GM03348 (cell line): ENCODE measurements around the gene AKR7A2.
A peak's percentile ranks its signal among the peaks of the same experiment; 100 is the strongest.

ENCODE experiments used
- DNase-seq: peaks from one replicate; pipeline ENCODE4 v3.0.0; 2012; ENCODE audit warnings: low spot score

AKR7A2 gene

DNA sequence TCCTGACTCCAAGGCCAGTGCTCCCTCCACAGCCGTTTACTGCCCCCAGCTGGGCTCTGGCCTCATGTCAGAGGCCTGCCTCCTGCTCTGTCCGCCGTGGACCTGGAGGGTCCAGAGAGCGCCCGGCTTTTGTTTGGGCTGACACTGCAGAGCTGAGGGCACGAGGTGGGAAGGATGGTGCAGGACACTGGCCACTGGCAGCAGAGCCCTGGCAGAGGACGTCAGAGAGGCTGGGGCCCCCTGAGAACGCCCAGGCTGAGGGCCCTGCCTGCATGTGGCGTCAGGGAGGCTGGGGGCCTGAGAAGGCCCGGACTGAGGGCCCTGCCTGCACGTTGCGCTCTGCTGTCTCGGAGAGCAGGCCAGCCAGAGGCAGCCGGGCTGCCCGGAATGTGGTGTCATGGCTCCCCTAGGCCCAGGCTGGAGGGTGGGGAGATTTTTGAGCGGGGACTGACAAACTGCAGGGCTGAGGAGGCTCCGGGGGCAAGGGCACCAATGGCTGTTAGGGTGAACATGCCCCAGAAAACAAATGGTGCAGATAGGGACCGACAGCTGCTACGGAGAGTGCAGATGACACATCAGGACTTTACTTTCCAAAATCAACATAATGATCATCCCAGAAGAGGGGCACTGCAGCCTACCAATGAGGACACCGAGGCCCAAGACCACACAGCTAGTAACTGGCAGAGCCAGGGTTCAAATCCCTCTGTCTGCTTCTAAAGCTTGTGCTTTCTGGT, 31.8 kb upstream of the AKR7A2 start:
- no peak for DNase-seq

DNA sequence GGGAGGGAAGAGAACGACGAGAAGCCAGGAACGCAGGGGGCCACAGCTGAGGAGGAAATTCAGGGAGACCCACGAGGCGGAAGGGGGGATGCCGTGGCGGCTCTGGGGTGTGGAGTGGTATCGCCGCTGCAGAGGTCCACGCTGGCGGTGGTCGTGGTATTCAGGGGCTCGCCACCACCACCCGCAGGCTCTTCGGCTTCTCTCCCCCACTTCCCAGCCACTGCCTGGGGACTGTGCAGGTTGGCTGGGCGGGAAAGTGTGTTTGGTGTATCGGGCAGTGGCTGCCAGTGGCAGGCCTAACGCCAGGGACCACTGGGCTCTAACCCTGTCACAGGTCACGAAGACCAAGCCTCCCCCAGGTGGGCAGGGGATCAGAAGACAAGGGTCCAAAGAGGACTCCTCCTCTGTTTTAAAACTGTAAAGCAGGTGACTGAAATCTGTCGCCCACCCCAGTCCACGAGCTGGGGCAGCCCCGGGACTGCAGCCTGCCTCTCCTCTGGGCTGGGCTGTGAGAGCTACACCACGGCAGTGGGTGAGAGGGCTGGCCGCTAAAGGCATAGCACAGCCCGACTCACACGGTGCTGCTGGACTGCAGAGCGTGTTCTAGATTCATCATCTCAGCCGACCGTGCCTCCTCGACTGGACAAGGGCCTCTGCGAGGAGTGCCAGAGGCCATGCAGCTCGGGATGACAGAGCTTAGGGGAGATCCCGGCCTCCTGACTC, 31.1 kb upstream of the AKR7A2 start:
- no peak for DNase-seq

GRCh38 chr1:19342062-19342750, 30.3 kb upstream of the AKR7A2 start:
- DNase-seq = no peak

- DNase-seq = peak; percentile 93
Measured at GRCh38 chr1:19341201-19342061, 29.5 kb upstream of the AKR7A2 start.

GRCh38 chr1:19340387-19340937, 28.5 kb upstream of the AKR7A2 start:
- DNase-seq = no peak

DNA sequence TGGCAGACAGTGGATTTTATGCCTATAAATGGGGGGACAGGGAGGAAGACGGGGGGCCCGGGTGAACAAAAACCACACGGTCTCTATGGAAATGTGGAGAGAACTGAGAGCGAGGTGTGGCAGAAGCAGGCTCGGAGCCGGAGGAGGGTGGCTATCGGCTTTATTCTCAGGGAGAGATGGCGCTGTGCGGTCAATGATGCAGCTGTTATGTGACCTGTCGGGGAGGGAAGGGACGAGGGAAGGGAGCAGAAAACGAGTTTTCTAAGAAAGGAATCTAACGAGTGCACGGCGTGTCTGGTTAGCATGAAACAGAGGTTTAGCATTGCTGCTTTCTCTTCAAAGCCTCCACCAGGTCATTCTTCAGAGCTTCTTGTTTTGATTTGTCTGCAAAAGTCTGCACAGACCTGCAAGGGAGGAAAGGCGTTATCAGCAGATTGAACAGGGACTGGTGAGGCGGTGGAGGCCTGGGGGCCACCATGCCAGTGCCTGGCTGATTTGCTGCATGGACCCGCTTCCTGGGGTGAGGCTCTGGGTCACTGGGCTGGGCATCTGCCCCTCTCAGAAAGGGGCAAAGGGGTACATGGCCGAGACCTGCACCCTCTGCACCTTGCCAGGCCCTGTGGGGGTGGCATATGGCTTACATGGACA, 27.4 kb upstream of the AKR7A2 start:
- DNase-seq = no peak

DNA sequence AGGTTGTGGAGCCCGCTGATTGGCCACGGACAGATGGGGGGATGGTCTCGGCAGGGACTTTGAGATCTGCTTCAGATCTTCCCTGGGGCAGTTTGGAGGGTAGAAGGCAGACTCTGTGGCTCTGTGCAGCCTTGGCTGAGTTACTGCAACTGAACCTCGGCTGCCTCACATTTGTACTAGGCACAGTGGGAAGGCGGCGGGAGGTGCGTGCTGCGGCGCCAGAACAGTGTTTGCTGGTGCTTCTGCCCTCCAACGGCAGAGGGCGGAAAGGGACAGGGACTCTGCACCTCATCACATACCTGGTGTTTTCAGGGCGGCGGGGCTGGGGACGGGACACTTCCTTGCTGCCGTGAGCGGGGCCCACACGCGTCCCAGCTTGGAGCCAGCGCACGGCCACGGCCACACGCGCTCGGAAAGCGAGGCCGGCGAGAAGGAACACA, 26.4 kb upstream of the AKR7A2 start:
- DNase-seq = no peak

- no peak for DNase-seq
Measured at GRCh38 chr1:19337289-19337688, 25.3 kb upstream of the AKR7A2 start.

DNA sequence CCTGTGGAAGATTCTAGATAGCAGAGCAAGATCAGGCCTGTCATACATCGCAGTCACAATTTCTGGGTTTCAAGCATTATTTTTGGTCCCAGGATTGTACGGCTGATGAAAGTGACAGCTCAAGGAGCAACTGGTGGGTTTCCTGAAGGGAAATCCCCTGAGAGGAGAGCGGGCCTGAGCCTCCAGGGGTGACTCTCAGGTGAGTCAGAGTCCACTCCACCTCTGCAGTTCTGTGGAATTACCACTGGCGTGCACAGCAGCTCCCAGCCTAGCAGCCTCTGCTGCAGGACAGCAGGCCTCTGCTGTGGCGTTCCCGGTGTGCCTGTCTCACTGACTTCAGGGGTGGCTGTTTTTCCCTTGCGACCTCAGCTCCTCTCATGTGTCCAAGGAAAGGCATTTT, 24.6 kb upstream of the AKR7A2 start:
- no peak for DNase-seq

GRCh38 chr1:19333587-19334354, 21.8 kb upstream of the AKR7A2 start:
- DNase-seq = no peak

GRCh38 chr1:19332832-19333231, 20.9 kb upstream of the AKR7A2 start:
- DNase-seq = no peak

GRCh38 chr1:19331262-19331878, 19.4 kb upstream of the AKR7A2 start:
- no peak for DNase-seq

- DNase-seq = no peak
Measured at GRCh38 chr1:19330449-19331135, 18.6 kb upstream of the AKR7A2 start.

GRCh38 chr1:19329611-19330010, 17.7 kb upstream of the AKR7A2 start:
- DNase-seq = no peak

- no peak for DNase-seq
Measured at GRCh38 chr1:19329188-19329587, 17.2 kb upstream of the AKR7A2 start.

DNA sequence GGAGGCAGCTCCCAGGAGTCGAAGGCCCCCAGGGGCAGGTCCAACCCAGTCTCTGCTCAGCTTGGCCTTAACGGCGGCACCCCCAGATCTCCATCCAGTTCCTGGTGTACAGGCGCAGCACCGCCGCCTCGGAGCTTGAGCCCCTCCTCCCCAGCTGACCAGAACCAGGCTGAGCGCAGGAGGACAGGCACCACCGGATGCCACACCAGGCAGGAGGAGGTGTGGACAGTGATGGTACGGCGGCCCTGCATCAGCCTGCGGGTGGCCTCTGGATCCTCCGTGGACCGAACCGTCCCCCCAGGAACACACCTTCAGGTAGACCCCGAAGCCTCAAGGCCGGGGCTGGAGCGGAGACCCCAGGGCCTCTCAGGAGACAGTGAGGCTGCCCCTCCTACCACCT, 16.5 kb upstream of the AKR7A2 start:
- no peak for DNase-seq

DNA sequence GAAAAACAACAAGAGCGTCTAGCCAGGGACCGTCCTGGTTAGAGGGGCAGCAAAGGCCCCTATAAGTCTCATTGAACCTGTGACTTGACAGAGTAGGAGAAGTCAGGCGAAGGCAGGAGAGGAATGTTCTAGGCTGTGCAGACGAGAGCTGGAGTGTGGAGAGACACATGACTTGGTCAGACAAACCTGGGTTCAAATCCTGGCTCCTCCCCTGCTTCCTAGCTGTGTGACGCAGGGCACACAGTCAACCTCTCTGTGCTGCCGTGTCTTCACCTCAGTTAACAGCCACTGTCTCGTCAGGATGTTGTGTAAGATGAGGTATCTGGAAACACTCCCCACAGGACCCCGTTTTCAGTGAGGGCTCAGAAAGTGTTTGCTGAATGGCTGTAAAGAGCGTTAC, 15.8 kb upstream of the AKR7A2 start:
- DNase-seq = no peak

- no peak for DNase-seq
Measured at GRCh38 chr1:19327301-19327700, 15.4 kb upstream of the AKR7A2 start.

DNA sequence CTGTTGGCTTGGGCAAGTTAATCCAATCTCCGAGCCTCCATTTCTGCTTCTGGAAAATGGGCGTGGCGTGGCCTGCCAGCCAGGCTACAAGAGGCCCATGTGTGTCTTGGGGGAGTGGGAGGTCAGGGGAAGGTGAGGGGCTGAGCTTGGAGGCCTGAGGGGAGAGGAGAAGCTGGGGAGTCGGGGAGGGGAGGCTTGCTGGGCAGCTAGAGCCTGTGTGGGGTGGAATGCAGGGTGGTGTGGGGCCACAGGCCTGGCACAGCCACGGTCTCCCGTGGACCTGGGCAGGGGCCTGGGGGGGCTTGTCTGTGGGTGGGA, 14.8 kb upstream of the AKR7A2 start:
- no peak for DNase-seq
